ENCODE results near the gene NEK10.

- TF ChIP-seq CTCF (IDR thresholded peaks at IDR 0.05) (no peak), EZH2 (IDR thresholded peaks at IDR 0.05; ENCODE audit: borderline replicate concordance, insufficient read depth, low read depth, low read length, poor library complexity, severe bottlenecking) (no peak)
Observed at GRCh38 chr3:27078246-27078913, 290.8 kb downstream of the NEK10 start.

Measured in B cell (primary cell).